Measurements from ENCODE around the gene FBXW7. TPM values are rescaled to one million over a fixed set of nuclear protein-coding genes. Genes with fewer than 3 reads are reported as not detected.

FBXW7 gene
- total RNA-seq, 2 experiments from 2014 or later = 50.6 to 56.9 TPM

GRCh38 chr4:152488246-152488645, 47.6 kb downstream of the FBXW7 start:
- POLR2A ChIA-PET = interaction anchor here (1.8 kb wide), 1 partner anchor 48 kb away, joined by 9 read pairs; the partner anchor contains the start of gene FBXW7

DNA sequence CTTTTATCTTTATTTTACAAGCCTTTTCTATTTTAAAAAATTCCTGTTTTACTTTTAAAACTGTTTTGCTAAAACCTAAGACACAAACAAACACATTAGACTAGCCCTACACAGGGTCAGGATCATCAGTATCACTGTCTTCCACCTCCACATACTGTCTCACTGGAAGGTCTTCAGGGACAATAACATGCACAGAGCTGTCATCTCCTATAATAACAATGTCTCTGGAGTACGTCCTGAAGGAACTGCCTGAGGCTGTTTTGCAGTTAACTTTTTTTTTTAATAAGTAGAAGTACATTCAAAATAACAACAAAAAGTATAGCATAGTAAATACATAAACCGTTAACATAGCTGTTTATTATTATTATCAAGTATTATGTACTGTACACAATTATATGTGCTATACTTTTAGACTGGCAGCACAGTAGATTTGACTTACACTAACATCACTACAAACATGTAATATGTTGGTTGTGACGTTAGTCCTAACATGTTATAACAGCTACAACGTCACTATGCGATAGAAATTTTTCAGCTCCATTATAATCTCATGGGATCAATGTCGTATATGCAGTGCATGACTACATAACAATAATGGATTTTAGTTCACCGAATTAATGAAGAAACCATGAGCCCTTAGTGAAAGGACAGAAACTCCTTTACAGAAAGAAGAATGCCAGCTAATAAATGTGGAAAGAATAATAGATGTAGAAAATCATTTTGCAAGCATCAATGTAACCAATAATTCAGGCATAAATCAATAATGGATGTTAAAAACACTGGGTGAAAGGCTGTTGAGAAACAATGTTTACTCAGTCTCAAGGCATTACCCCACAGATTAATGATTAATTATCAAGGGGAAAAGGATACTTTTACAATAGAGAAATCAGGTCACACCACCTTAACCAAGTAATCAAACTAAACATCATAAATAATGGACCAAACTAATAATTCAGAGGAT, 49.2 kb downstream of the FBXW7 start:
- ChIA-PET POLR2A (interaction anchor here (0.8 to 1.3 kb wide), 3 partner anchors 28 to 193 kb away, joined by 3 to 6 read pairs (median 3); partner anchors contain the start of genes FBXW7 and TMEM154), CTCF (interaction anchor here (0.6 to 2.4 kb wide), 9 partner anchors 12 to 194 kb away, joined by 3 to 15 read pairs (median 4); no protein-coding TSS in a partner anchor)
- peak overlapping the region; percentile 37 for H3K27ac Mint-ChIP-seq
- peaks cover 30% of the 10 kb centered on the region for H3K4me1 Mint-ChIP-seq (ENCODE audit: low read depth)
- DNase-seq (no peak), ATAC-seq (no peak)
- H3K9me3 Mint-ChIP-seq (ENCODE audit: insufficient read depth) = no peaks in the 10 kb centered on the region
- no peak overlapping the region for H3K4me3 Mint-ChIP-seq
- no peaks in the 10 kb centered on the region for H3K27me3 Mint-ChIP-seq (ENCODE audit: low read depth)
- H3K36me3 Mint-ChIP-seq (ENCODE audit: low read depth) = peaks cover 16% of the 10 kb centered on the region

More at GRCh38 chr4:152488246-152488645, 47.6 kb downstream of the FBXW7 start:
- DNase-seq (no peak), ATAC-seq (no peak)
- Mint-ChIP-seq H3K27ac (no peak overlapping the region), H3K4me3 (no peak overlapping the region), H3K9me3 (ENCODE audit: insufficient read depth) (no peaks in the 10 kb centered on the region), H3K36me3 (ENCODE audit: low read depth) (peaks cover 15% of the 10 kb centered on the region), H3K4me1 (ENCODE audit: low read depth) (peaks cover 34% of the 10 kb centered on the region), H3K27me3 (ENCODE audit: low read depth) (no peaks in the 10 kb centered on the region)
- CTCF ChIA-PET = interaction anchor here (1.0 to 2.4 kb wide), 2 partner anchors 13 to 152 kb away, joined by 6 to 10 read pairs; no protein-coding TSS in a partner anchor

DNA sequence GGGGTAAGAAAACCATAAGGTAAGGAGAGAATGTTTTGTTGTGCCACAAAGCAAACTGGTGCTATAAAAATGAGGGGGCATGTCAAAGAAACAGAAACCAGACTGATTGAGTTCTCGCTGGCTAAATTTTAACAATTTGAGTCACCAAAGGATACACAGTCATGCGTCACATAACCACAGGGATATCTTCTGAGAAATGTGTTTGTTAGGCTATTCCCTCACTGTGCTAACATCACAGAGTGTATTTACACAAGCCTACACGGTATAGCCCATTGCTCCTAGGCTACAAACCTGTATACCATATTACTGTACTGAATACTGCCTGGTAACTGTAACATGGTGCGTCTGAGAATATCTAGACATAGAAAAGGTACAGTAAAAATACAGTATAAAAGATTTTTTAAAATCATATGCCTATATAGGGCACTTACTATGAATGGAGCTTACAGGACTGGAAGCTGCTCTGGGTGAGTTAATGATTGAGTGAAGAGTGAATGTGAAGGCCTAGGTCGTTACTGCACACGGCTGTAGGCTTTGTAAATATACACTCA, 50.1 kb downstream of the FBXW7 start:
- peaks cover 21% of the 10 kb centered on the region for H3K36me3 Mint-ChIP-seq (ENCODE audit: low read depth)
- peak overlapping the region; percentile 70 for H3K27ac Mint-ChIP-seq
- no peaks in the 10 kb centered on the region for H3K9me3 Mint-ChIP-seq (ENCODE audit: insufficient read depth)
- peaks cover 35% of the 10 kb centered on the region for H3K4me1 Mint-ChIP-seq (ENCODE audit: low read depth)
- H3K4me3 Mint-ChIP-seq = peak overlapping the region; percentile 54
- DNase-seq (peak; percentile 71), ATAC-seq (peak; percentile 99)
- ChIA-PET CTCF (interaction anchor here (0.6 to 2.4 kb wide), 7 partner anchors 13 to 194 kb away, joined by 3 to 15 read pairs (median 5); no protein-coding TSS in a partner anchor), POLR2A (interaction anchor here (0.8 to 1.3 kb wide), 3 partner anchors 27 to 194 kb away, joined by 3 to 6 read pairs (median 3); partner anchors contain the start of genes FBXW7 and TMEM154)
- no peaks in the 10 kb centered on the region for H3K27me3 Mint-ChIP-seq (ENCODE audit: low read depth)

- CTCF ChIA-PET = no interaction called here
- no peaks in the 10 kb centered on the region for H3K27me3 Mint-ChIP-seq (ENCODE audit: low read depth)
These were observed 53.7 kb downstream of the FBXW7 start for GRCh38 chr4:152482211-152482610.

GRCh38 chr4:152480901-152481300, 55.0 kb downstream of the FBXW7 start:
- peaks cover 31% of the 10 kb centered on the region for H3K36me3 Mint-ChIP-seq (ENCODE audit: low read depth)
- H3K27ac Mint-ChIP-seq = no peak overlapping the region
- ChIA-PET CTCF (interaction anchor here (0.7 to 1.6 kb wide), 8 partner anchors 10 to 95 kb away, joined by 3 to 8 read pairs (median 4); no protein-coding TSS in a partner anchor), POLR2A (interaction anchor here (0.6 kb wide), 1 partner anchor 100 kb away, joined by 4 read pairs; no protein-coding TSS in a partner anchor)
- ATAC-seq (no peak), DNase-seq (no peak)
- H3K27me3 Mint-ChIP-seq (ENCODE audit: low read depth) = no peaks in the 10 kb centered on the region
- no peaks in the 10 kb centered on the region for H3K9me3 Mint-ChIP-seq (ENCODE audit: insufficient read depth)
- H3K4me1 Mint-ChIP-seq (ENCODE audit: low read depth) = peaks cover 31% of the 10 kb centered on the region
- no peak overlapping the region for H3K4me3 Mint-ChIP-seq

More at GRCh38 chr4:152482211-152482610, 53.7 kb downstream of the FBXW7 start:
- H3K4me1 Mint-ChIP-seq (ENCODE audit: low read depth) = peaks cover 44% of the 10 kb centered on the region
- POLR2A ChIA-PET = no interaction called here
- no peak for DNase-seq
- no peaks in the 10 kb centered on the region for H3K9me3 Mint-ChIP-seq (ENCODE audit: insufficient read depth)
- H3K4me3 Mint-ChIP-seq = no peak overlapping the region
- H3K36me3 Mint-ChIP-seq (ENCODE audit: low read depth) = peaks cover 31% of the 10 kb centered on the region
- no peak overlapping the region for H3K27ac Mint-ChIP-seq
- ATAC-seq = no peak

GRCh38 chr4:152480326-152480725, 55.6 kb downstream of the FBXW7 start:
- Mint-ChIP-seq H3K36me3 (ENCODE audit: low read depth) (peaks cover 33% of the 10 kb centered on the region), H3K4me1 (ENCODE audit: low read depth) (peaks cover 26% of the 10 kb centered on the region), H3K4me3 (no peak overlapping the region), H3K27me3 (ENCODE audit: low read depth) (no peaks in the 10 kb centered on the region), H3K9me3 (ENCODE audit: insufficient read depth) (no peaks in the 10 kb centered on the region), H3K27ac (no peak overlapping the region)
- ATAC-seq = no peak
- POLR2A ChIA-PET = interaction anchor here (0.6 kb wide), 1 partner anchor 100 kb away, joined by 4 read pairs; no protein-coding TSS in a partner anchor
- no peak for DNase-seq
- CTCF ChIA-PET = interaction anchor here (0.7 to 1.6 kb wide), 6 partner anchors 11 to 72 kb away, joined by 3 to 8 read pairs (median 5); no protein-coding TSS in a partner anchor

DNA sequence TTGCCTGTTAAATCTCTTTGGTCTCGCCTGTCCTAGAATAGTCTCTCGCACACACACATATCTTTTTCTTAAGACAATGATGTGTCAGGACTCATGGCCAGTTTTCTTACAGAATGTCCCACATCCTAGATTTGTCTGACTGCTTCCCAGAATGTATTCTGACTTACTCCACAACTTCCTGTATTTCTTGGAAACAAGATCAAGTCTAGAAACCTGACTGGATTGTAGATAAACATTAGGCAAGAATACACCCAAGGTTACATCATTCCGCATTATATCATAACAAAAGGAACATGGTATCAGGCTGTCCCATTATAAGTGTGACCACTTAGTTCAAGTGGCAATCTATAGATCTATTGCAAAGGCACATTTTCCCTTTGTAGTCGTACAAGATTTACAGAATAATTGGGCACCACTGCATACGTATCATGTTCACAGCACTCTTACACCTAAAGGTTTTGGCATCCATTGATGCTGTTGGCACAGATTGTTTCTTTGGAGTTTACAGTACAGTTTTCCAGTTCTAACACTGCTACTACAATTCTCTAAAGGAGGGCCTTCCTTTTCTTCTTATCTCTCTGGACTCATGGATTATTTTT, 56.4 kb downstream of the FBXW7 start:
- H3K9me3 Mint-ChIP-seq (ENCODE audit: insufficient read depth) = no peaks in the 10 kb centered on the region
- ChIA-PET CTCF (no interaction called here), POLR2A (no interaction called here)
- no peak overlapping the region for H3K27ac Mint-ChIP-seq
- H3K4me1 Mint-ChIP-seq (ENCODE audit: low read depth) = peaks cover 22% of the 10 kb centered on the region
- no peak overlapping the region for H3K4me3 Mint-ChIP-seq
- no peaks in the 10 kb centered on the region for H3K27me3 Mint-ChIP-seq (ENCODE audit: low read depth)
- peaks cover 34% of the 10 kb centered on the region for H3K36me3 Mint-ChIP-seq (ENCODE audit: low read depth)
- no peak for ATAC-seq
- no peak for DNase-seq

- CTCF ChIA-PET = interaction anchor here (1.1 kb wide), 1 partner anchor 16 kb away, joined by 3 read pairs; no protein-coding TSS in a partner anchor
- POLR2A ChIA-PET = no interaction called here
- DNase-seq (no peak), ATAC-seq (no peak)
- Mint-ChIP-seq H3K27me3 (ENCODE audit: low read depth) (no peaks in the 10 kb centered on the region), H3K4me1 (ENCODE audit: low read depth) (peaks cover 20% of the 10 kb centered on the region), H3K9me3 (ENCODE audit: insufficient read depth) (no peaks in the 10 kb centered on the region), H3K4me3 (no peak overlapping the region), H3K27ac (no peak overlapping the region), H3K36me3 (ENCODE audit: low read depth) (peaks cover 41% of the 10 kb centered on the region)
These were observed 57.2 kb downstream of the FBXW7 start for GRCh38 chr4:152478461-152479237.

DNA sequence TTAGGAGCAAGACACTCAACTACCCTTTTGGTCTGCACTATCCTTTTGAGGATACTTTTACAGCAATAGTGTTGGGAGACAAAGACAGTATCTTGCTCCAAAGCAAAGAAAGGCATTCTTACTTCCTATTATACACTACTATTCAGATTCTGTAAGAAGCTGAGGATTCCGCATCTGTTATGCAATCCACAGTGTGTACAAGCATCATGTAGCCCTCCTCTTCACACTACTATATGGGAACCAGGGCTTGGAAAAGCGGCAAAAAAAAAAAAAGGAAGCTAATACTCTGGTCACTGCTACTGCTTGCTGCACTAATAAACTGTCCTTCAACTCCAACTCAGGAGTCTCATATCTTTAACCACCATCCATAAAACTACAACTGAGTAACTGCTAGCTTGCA, 59.1 kb downstream of the FBXW7 start:
- ATAC-seq = no peak
- no peak overlapping the region for H3K27ac Mint-ChIP-seq
- H3K36me3 Mint-ChIP-seq (ENCODE audit: low read depth) = peaks cover 40% of the 10 kb centered on the region
- ChIA-PET POLR2A (no interaction called here), CTCF (interaction anchor here (0.9 to 1.2 kb wide), 2 partner anchors 13 to 24 kb away, joined by 3 read pairs; no protein-coding TSS in a partner anchor)
- no peaks in the 10 kb centered on the region for H3K27me3 Mint-ChIP-seq (ENCODE audit: low read depth)
- DNase-seq = no peak
- no peak overlapping the region for H3K4me3 Mint-ChIP-seq
- H3K9me3 Mint-ChIP-seq (ENCODE audit: insufficient read depth) = no peaks in the 10 kb centered on the region
- H3K4me1 Mint-ChIP-seq (ENCODE audit: low read depth) = peaks cover 20% of the 10 kb centered on the region

DNA sequence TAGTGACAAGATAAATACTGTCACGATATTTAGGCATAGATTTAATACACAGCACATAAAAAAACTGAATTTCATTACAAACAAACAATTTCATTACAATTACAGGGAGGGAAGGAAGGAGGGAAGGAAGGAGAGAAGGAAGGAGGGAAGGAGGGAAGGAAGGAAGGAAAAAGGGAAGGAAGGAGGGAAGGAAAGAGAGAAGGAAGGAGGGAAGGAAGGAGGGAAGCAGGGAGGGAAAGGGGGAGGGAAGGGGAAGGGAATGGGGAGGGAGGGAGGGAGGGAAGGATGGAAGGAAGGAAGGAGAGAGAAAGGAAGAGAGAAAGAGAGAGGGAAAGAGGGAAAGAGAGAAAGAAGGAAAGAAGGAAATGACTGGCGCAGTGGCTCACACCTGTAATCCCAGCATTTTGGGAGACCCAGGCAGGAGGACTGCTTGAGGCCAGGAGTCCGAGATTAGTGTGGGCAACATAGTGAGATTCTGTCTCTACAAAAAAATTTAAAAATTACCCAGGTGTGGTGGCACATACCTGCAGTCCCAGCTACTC, 64.6 kb downstream of the FBXW7 start:
- ChIA-PET CTCF (interaction anchor here (0.7 kb wide), 1 partner anchor 62 kb away, joined by 3 read pairs; no protein-coding TSS in a partner anchor), POLR2A (interaction anchor here (0.7 kb wide), 1 partner anchor 299 kb away, joined by 3 read pairs; no protein-coding TSS in a partner anchor)

More for the DNA sequence above, 64.6 kb downstream of the FBXW7 start:
- Mint-ChIP-seq H3K36me3 (ENCODE audit: low read depth) (peaks cover 28% of the 10 kb centered on the region), H3K27me3 (ENCODE audit: low read depth) (no peaks in the 10 kb centered on the region), H3K9me3 (ENCODE audit: insufficient read depth) (peaks cover 4% of the 10 kb centered on the region), H3K4me1 (ENCODE audit: low read depth) (peaks cover 2% of the 10 kb centered on the region), H3K27ac (no peak overlapping the region), H3K4me3 (no peak overlapping the region)
- ATAC-seq (no peak), DNase-seq (no peak)

All from activated CD8-positive, alpha-beta T cell treated with anti-CD3 and anti-CD28 coated beads, Interleukin-2, amount 10 ng/mL, durations not matched to agents 7 days and 5 days (primary cell).